HepG2 (cell line): Measurements from ENCODE around the gene RELL2. TPM values are rescaled to one million over a fixed set of nuclear protein-coding genes. Genes with fewer than 3 reads are reported as not detected.
A peak's percentile ranks its signal among the peaks of the same experiment; 100 is the strongest.

ENCODE experiments used
- CEBPG ChIP-seq: IDR thresholded peaks from 2 replicates; pipeline ENCODE4 v1.6.1; 2016
- DMTF1 ChIP-seq: sonication (generic); formaldehyde crosslinking; IDR thresholded peaks from 2 replicates; pipeline ENCODE4 v1.4.0; 2020; ENCODE audit warnings: mild to moderate bottlenecking, missing genetic modification reagents
- HNF4G ChIP-seq, 2 experiments: sonication (generic) in 1 of 2; formaldehyde crosslinking in 1 of 2; IDR thresholded peaks; 2 replicates each; pipeline versions ENCODE4 v1.4.0 to v1.6.1; 2011 to 2020; ENCODE audit warnings: borderline replicate concordance in 2 of 2, low read depth in 2 of 2, mild to moderate bottlenecking in 2 of 2, low read length in 1 of 2, missing genetic modification reagents in 1 of 2, moderate library complexity in 1 of 2
- ISX ChIP-seq: sonication (generic); formaldehyde crosslinking; conservative IDR thresholded peaks from 2 replicates; pipeline ENCODE4 v1.5.0; 2020; ENCODE audit warnings: missing genetic modification reagents
- JUNB ChIP-seq: sonication (generic); formaldehyde crosslinking; IDR thresholded peaks from 2 replicates; pipeline ENCODE4 v1.8.0; 2022; ENCODE audit warnings: missing genetic modification reagents, mild to moderate bottlenecking, borderline replicate concordance
- KDM4B ChIP-seq: sonication (generic); formaldehyde crosslinking; IDR thresholded peaks from 2 replicates; pipeline ENCODE4 v1.4.0; 2020; ENCODE audit warnings: missing genetic modification reagents
- MAFK ChIP-seq, 2 experiments: IDR thresholded peaks in 1 of 2; conservative IDR thresholded peaks in 1 of 2; 2 replicates each; pipeline ENCODE4 v1.6.1; 2011; ENCODE audit warnings: improper control_type of control experiment in 2 of 2, low read length in 2 of 2
- MEIS2 ChIP-seq: sonication (generic); formaldehyde crosslinking; IDR thresholded peaks from 2 replicates; pipeline ENCODE4 v1.9.0; 2021; ENCODE audit warnings: mild to moderate bottlenecking, missing genetic modification reagents
- MTA3 ChIP-seq: sonication (generic); formaldehyde crosslinking; IDR thresholded peaks from 2 replicates; pipeline ENCODE4 v1.4.0; 2020; ENCODE audit warnings: missing genetic modification reagents
- POLR2AphosphoS5 ChIP-seq: IDR thresholded peaks from 2 replicates; pipeline ENCODE4 v1.6.1; 2012; ENCODE audit warnings: low read depth, low read length
- RAD21 ChIP-seq: fragments of 450-650 bp; formaldehyde crosslinking; IDR thresholded peaks from 2 replicates; pipeline ENCODE4 v1.5.0; 2020; ENCODE audit warnings: mild to moderate bottlenecking
- RARA ChIP-seq: IDR thresholded peaks from 2 replicates; pipeline ENCODE4 v1.6.1; 2016; ENCODE audit warnings: missing genetic modification reagents, missing compliant biosample characterization
- SMARCE1 ChIP-seq: fragments of 450-650 bp; IDR thresholded peaks from 2 replicates; pipeline ENCODE4 v1.6.1; 2017; ENCODE audit warnings: borderline replicate concordance
- ZBTB8A ChIP-seq: sonication (generic); formaldehyde crosslinking; IDR thresholded peaks from 2 replicates; pipeline ENCODE4 v1.4.0; 2020; ENCODE audit warnings: mild to moderate bottlenecking, low read depth, missing genetic modification reagents, borderline replicate concordance
- ZNF331 ChIP-seq: sonication (generic); formaldehyde crosslinking; IDR thresholded peaks from 2 replicates; pipeline ENCODE4 v1.4.0; 2020; ENCODE audit warnings: missing genetic modification reagents
- ZNF530 ChIP-seq: sonication (generic); formaldehyde crosslinking; IDR thresholded peaks from 2 replicates; pipeline ENCODE4 v1.5.0; 2020; ENCODE audit warnings: low read depth, mild to moderate bottlenecking, missing genetic modification reagents
- ZNF567 ChIP-seq: sonication (generic); formaldehyde crosslinking; IDR thresholded peaks from 2 replicates; pipeline ENCODE4 v1.8.1; 2023; ENCODE audit warnings: mild to moderate bottlenecking, missing genetic modification reagents, borderline replicate concordance
- polyA plus RNA-seq, 8 experiments: library from polyadenylated mRNA; depleted of rRNA in 3 of 8; stranded (reverse) in 7 of 8; unstranded in 1 of 8; fragments of >200 nt; fragmentation: Illumina TruSeq in 4 of 8; extraction: Trizol in 4 of 8; gene quantifications; 2 replicates each; pipeline versions ENCODE4 v1.2.1 to v1.2.3, GENCODE V29; 2011 to 2016; ENCODE audit warnings: low read depth in 4 of 8, missing spikeins in 1 of 8, mixed read lengths in 1 of 8; ENCODE audit not compliant: insufficient read depth in 1 of 8
- total RNA-seq, 5 experiments: library from RNA; depleted of rRNA; stranded (reverse); fragments of >200 nt; fragmentation: Illumina TruSeq; extraction: Trizol; gene quantifications; 2 replicates each; pipeline ENCODE4 v1.2.3, GENCODE V29; 2016; ENCODE audit warnings: low read depth in 1 of 5
- TF ChIP-seq, protein P1 (sequence below): sonication (generic); formaldehyde crosslinking; IDR thresholded peaks from 2 replicates; pipeline ENCODE4 v1.5.0; 2020; ENCODE audit warnings: mild to moderate bottlenecking, missing genetic modification reagents
- TF ChIP-seq, protein P2 (sequence below): IDR thresholded peaks from 2 replicates; pipeline ENCODE4 v1.6.1; 2016; ENCODE audit warnings: low read depth, borderline replicate concordance
- TF ChIP-seq, protein P3 (sequence below): sonication (generic); formaldehyde crosslinking; IDR thresholded peaks from 2 replicates; pipeline ENCODE4 v1.5.0; 2020; ENCODE audit warnings: mild to moderate bottlenecking, missing genetic modification reagents, borderline replicate concordance

RELL2 gene
- total and polyA plus RNA-seq, 2 of the 13 experiments (the other 11 are each of a cell fraction or from before 2014, with no cell fraction given) = 6.4 to 8.3 TPM

GRCh38 chr5:141650851-141651727 lies 14.3 kb downstream of the RELL2 start, which contains the start of gene FCHSD1 (continued):
- TF ChIP-seq MEIS2 = no peak
- no peak for TF ChIP-seq SMARCE1
- TF ChIP-seq JUNB (CRISPR knock-in tag) = no peak
- TF ChIP-seq, protein P1, sequence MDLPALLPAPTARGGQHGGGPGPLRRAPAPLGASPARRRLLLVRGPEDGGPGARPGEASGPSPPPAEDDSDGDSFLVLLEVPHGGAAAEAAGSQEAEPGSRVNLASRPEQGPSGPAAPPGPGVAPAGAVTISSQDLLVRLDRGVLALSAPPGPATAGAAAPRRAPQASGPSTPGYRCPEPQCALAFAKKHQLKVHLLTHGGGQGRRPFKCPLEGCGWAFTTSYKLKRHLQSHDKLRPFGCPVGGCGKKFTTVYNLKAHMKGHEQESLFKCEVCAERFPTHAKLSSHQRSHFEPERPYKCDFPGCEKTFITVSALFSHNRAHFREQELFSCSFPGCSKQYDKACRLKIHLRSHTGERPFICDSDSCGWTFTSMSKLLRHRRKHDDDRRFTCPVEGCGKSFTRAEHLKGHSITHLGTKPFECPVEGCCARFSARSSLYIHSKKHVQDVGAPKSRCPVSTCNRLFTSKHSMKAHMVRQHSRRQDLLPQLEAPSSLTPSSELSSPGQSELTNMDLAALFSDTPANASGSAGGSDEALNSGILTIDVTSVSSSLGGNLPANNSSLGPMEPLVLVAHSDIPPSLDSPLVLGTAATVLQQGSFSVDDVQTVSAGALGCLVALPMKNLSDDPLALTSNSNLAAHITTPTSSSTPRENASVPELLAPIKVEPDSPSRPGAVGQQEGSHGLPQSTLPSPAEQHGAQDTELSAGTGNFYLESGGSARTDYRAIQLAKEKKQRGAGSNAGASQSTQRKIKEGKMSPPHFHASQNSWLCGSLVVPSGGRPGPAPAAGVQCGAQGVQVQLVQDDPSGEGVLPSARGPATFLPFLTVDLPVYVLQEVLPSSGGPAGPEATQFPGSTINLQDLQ (CRISPR knock-in tag) = no peak
- TF ChIP-seq CEBPG (CRISPR knock-in tag) = no peak
- TF ChIP-seq, protein P2, sequence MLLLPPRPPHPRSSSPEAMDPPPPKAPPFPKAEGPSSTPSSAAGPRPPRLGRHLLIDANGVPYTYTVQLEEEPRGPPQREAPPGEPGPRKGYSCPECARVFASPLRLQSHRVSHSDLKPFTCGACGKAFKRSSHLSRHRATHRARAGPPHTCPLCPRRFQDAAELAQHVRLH (CRISPR knock-in tag) = no peak
- TF ChIP-seq DMTF1 (CRISPR knock-in tag) = no peak
- no peak for TF ChIP-seq RAD21 (CRISPR knock-in tag)
- no peak for TF ChIP-seq HNF4G (IDR thresholded peaks at IDR 0.05; ENCODE audit: borderline replicate concordance, low read depth, low read length)
- no peak for TF ChIP-seq HNF4G (CRISPR knock-in tag; IDR thresholded peaks at IDR 0.05; ENCODE audit: borderline replicate concordance, low read depth)
- TF ChIP-seq MTA3 (CRISPR knock-in tag) = no peak
- TF ChIP-seq MAFK (conservative IDR thresholded peaks at IDR 0.05 in 1 of 2, IDR thresholded peaks at IDR 0.05 in 1 of 2; ENCODE audit: low read length in 2 of 2) = no peak
- no peak for TF ChIP-seq ZNF567 (CRISPR knock-in tag)
- no peak for TF ChIP-seq RARA (CRISPR knock-in tag)
- TF ChIP-seq KDM4B (CRISPR knock-in tag) = no peak
- TF ChIP-seq ISX = no peak
- TF ChIP-seq ZNF331 (CRISPR knock-in tag) = no peak
- no peak for TF ChIP-seq ZNF530 (CRISPR knock-in tag)
- peak; percentile 66 for TF ChIP-seq POLR2AphosphoS5
- TF ChIP-seq, protein P3, sequence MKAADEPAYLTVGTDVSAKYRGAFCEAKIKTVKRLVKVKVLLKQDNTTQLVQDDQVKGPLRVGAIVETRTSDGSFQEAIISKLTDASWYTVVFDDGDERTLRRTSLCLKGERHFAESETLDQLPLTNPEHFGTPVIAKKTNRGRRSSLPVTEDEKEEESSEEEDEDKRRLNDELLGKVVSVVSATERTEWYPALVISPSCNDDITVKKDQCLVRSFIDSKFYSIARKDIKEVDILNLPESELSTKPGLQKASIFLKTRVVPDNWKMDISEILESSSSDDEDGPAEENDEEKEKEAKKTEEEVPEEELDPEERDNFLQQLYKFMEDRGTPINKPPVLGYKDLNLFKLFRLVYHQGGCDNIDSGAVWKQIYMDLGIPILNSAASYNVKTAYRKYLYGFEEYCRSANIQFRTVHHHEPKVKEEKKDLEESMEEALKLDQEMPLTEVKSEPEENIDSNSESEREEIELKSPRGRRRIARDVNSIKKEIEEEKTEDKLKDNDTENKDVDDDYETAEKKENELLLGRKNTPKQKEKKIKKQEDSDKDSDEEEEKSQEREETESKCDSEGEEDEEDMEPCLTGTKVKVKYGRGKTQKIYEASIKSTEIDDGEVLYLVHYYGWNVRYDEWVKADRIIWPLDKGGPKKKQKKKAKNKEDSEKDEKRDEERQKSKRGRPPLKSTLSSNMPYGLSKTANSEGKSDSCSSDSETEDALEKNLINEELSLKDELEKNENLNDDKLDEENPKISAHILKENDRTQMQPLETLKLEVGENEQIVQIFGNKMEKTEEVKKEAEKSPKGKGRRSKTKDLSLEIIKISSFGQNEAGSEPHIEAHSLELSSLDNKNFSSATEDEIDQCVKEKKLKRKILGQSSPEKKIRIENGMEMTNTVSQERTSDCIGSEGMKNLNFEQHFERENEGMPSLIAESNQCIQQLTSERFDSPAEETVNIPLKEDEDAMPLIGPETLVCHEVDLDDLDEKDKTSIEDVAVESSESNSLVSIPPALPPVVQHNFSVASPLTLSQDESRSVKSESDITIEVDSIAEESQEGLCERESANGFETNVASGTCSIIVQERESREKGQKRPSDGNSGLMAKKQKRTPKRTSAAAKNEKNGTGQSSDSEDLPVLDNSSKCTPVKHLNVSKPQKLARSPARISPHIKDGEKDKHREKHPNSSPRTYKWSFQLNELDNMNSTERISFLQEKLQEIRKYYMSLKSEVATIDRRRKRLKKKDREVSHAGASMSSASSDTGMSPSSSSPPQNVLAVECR = peak; percentile 52; the same call in 1 of the 2 replicates
- no peak for TF ChIP-seq ZBTB8A (CRISPR knock-in tag)
